Measurements from ENCODE around the gene ERBB4.
A peak's percentile ranks its signal among the peaks of the same experiment; 100 is the strongest.

The ERBB4 gene

DNA sequence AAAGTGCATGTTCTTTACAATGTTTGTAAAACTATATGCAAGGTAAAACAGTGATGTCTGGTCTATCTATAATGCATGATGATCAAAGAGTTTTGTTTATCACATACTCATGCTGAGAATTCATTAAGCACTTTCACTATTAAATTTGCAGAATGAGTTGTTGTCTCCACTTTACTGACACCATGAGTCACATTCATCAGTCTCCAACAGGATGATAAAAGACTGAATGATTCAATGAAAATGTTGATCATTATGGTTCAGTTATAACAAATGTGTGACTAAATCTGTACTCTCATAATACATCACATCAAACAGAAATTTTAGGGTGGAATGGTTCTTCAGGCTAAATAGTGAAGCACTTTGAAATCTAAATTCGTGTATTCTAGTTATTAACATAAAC is 129.0 kb downstream of the ERBB4 start:
- DNase-seq (ENCODE audit: low read depth in 1 of 2, low spot score in 1 of 2), result no peak
- in situ Hi-C loops (cut with HindIII; ENCODE audit: low pct_unique_long_range_greater_than_20kb, low sequenced_read_pairs), result no loop called here
- TF ChIP-seq JUND (IDR thresholded peaks at IDR 0.05; ENCODE audit: low read depth), result no peak

DNA sequence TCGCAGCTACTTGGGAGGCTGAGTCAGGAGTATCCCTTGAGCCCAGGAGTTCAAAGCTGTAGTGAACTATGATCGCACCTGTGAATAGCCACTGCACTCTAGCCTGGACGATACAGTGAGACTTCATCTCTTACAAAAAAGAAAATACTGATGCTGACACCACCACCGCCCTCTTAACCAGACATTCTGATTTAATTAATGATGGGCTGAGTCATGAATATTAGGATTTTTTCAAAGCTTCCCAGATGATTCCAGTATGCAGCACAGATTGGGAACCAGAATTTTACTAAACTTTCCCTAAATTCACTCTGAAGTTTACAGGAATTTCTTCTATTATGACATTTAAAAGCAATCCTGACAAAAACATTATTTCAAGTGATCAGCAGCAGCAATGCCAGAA is 130.1 kb downstream of the ERBB4 start:
- no peak for TF ChIP-seq JUND (IDR thresholded peaks at IDR 0.05; ENCODE audit: low read depth)
- no peak for DNase-seq (ENCODE audit: low read depth in 1 of 2, low spot score in 1 of 2)
- in situ Hi-C loops (cut with HindIII; ENCODE audit: low pct_unique_long_range_greater_than_20kb, low sequenced_read_pairs), result no loop called here

DNA sequence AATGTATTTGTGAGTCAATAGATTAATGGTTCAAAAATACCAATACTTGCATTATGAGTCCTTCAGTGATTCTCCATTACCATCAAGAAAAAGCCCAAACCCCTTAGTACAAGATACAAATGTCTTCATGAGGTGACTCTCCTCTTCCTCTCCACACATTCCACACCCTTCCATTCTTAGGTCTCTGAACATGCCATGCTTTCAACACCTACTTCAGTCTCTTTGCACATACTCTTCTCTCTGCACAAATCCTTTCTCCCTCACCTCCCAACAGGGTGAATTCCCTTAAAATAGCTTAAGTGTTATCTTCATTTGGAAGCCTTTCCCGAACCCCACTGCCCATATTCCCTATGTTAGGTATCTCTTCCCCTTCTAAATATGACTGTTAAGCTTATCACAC is 131.9 kb downstream of the ERBB4 start:
- DNase-seq (ENCODE audit: low read depth in 1 of 2, low spot score in 1 of 2), result no peak
- in situ Hi-C loops (cut with HindIII; ENCODE audit: low pct_unique_long_range_greater_than_20kb, low sequenced_read_pairs), result no loop called here
- TF ChIP-seq JUND (IDR thresholded peaks at IDR 0.05; ENCODE audit: low read depth), result no peak

DNA sequence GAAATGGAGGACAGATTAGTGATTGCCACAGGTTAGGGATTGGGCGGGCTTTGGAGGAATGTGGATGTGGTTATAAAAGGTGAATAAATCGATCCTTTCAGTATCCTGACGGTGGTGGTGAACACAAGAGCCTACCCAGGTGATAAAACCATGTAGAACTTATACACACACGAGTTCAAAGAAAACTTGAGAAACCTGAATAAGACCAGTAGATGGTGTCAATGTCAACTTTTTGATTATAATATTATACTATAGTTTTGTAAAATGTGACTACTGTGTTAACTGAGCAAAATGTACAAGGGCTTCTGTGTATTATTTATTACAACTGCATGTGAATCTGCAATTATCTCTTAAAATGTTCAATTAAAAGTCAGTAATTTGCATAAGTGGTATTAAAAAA is 136.3 kb downstream of the ERBB4 start:
- TF ChIP-seq JUND (IDR thresholded peaks at IDR 0.05; ENCODE audit: low read depth), result no peak
- DNase-seq (ENCODE audit: low read depth in 1 of 2, low spot score in 1 of 2), result peak in 1 of 2 experiments; percentile 6
- in situ Hi-C loops (cut with HindIII; ENCODE audit: low pct_unique_long_range_greater_than_20kb, low sequenced_read_pairs), result no loop called here

DNA sequence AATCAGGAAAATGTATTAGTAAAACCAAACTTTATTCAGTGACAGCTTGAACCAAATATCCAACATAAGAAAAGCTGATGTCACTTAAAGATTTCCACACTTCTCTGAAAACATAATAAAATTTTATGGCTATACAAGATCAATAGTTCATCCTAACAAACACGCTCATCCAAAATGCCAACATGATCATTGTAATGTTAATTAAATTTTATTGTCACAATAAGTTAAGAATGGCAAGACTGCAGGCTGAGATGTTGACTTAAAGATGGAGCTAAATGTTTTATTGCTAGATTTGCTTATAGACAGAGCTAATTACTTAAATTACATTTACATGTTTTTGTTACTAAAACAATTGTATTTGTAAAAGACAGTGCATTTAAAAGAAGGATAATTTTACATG is 140.3 kb downstream of the ERBB4 start:
- no peak for TF ChIP-seq JUND (IDR thresholded peaks at IDR 0.05; ENCODE audit: low read depth)
- DNase-seq (ENCODE audit: low read depth in 1 of 2, low spot score in 1 of 2), result no peak
- in situ Hi-C loops (cut with HindIII; ENCODE audit: low pct_unique_long_range_greater_than_20kb, low sequenced_read_pairs), result no loop called here

DNA sequence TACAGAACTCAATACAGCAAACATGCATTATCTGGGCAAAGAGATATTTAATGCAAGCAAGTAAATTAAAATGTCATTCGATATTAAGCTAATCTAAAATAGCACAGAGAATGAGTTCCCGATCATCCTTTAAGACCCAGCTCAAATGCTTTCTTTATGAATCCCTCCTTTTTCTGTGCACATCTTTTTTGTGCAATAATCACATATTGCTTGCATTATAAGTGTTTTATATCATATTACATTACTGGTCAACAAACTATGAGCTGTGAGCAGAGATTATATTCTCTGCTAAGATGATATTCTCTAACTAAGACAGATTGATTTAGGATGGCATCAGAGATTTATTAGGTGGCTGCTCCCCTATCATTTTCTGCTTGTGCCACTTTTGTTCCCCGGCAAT is 146.1 kb downstream of the ERBB4 start:
- TF ChIP-seq JUND (IDR thresholded peaks at IDR 0.05; ENCODE audit: low read depth), result no peak
- DNase-seq (ENCODE audit: low read depth in 1 of 2, low spot score in 1 of 2), result no peak
- in situ Hi-C loops (cut with HindIII; ENCODE audit: low pct_unique_long_range_greater_than_20kb, low sequenced_read_pairs), result no loop called here

DNA sequence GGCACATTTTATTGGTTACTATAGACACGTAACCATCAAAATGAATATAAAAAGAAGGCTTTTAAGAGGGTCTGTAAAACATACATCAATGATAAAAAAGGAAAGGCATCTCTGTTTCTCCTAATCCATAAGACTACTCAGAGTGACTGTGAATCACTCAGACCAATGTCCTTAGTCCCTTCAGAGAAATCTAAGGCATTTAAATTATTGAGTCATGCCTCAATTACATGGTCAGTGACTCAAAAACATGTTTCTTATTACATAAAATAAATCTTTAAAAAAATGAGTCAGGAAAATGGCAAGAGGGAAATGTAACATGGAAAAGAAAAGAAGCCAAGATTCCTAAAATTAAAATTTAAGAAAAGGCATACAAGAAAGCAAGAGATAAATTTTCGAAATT is 146.6 kb downstream of the ERBB4 start:
- in situ Hi-C loops (cut with HindIII; ENCODE audit: low pct_unique_long_range_greater_than_20kb, low sequenced_read_pairs), result no loop called here
- DNase-seq (ENCODE audit: low read depth in 1 of 2, low spot score in 1 of 2), result no peak
- no peak for TF ChIP-seq JUND (IDR thresholded peaks at IDR 0.05; ENCODE audit: low read depth)

DNA sequence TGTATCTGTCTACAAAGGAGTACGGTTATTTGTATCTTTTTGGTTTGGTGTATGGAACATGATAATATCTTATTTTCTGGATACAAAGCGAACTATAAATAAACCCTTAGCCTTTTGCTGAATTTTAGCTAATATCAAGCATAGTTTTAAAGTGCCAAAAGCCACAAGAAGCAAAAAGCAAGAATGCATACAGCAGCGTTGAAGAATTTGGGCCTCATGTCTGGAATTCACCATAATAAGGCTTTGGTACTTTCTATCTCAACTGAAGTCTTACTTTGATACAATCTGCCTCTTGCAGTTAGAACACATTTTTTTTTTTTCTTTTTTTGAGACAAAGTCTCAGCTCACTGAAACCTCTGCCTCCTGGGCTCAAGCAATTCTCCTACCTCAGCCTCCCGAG is 151.5 kb downstream of the ERBB4 start:
- in situ Hi-C loops (cut with HindIII; ENCODE audit: low pct_unique_long_range_greater_than_20kb, low sequenced_read_pairs), result no loop called here
- TF ChIP-seq JUND (IDR thresholded peaks at IDR 0.05; ENCODE audit: low read depth), result no peak
- DNase-seq (ENCODE audit: low read depth in 1 of 2, low spot score in 1 of 2), result no peak

DNA sequence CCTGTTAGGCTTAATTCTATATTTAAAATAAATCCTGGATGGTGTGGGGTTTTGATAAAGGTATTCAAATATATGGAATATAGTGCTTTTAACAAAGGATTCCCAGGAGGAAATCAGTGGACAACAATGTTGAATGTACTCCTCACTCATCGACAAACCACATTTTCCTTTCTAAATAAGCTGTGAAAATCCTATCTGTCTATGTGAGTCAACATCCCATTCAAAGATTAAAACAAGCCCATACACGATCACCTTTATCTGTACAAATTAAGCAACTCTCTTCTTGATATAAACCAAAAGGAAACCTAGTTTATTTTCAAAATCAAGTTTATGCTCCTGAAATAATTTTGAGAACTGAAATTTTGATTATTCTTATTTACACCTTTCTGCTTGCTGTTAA is 153.4 kb downstream of the ERBB4 start:
- no peak for DNase-seq (ENCODE audit: low read depth in 1 of 2, low spot score in 1 of 2)
- TF ChIP-seq JUND (IDR thresholded peaks at IDR 0.05; ENCODE audit: low read depth), result no peak
- in situ Hi-C loops (cut with HindIII; ENCODE audit: low pct_unique_long_range_greater_than_20kb, low sequenced_read_pairs), result no loop called here

DNA sequence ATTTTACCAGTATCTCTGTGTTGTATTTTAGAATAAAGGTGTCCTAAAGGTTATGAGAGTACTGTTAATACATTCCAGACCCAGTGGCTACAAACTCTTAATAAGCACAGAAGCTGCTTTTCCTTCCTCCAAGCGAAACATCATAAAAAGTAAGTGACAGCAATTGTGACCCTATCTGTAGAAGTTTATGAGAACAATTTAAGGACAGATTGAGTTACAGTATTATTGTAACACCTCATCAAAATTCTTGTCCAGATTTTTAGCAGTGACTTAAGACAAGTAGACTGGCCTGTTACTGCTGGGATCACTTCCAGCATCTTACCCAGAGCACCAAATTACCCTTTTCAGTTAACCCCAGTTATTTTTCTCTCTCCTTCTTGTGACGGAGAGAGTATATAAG is 154.6 kb downstream of the ERBB4 start:
- no peak for TF ChIP-seq JUND (IDR thresholded peaks at IDR 0.05; ENCODE audit: low read depth)
- in situ Hi-C loops (cut with HindIII; ENCODE audit: low pct_unique_long_range_greater_than_20kb, low sequenced_read_pairs), result no loop called here
- DNase-seq (ENCODE audit: low read depth in 1 of 2, low spot score in 1 of 2), result no peak

DNA sequence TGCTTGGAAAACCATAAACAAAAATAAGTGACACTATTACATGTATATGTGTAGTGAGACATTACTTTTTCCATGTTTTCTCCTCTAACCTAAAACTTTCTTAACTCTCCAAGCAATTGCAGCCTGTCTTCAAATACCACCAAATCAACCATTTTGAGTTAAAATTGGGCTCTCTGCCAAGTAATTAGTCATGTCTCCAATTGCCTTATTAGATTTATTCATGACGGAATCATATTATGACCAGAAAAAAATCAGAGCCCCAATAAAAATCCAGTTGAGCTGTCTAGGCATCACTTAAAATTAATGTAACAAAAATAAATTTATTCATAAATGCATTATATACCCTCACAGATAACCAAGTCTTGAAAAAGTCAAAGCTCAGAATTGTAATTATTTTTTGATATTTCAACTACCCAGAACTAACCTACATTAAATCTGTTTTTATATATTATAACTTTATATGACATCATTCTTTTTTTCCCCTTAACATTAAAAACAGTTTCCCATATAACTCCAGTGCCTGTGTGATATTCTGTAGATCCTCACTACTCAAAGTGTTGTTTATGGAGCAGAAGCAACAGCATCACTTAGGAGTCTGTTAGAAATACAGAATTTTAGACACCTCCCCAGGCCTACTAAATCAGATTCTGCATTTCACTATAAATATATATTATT is 157.0 kb downstream of the ERBB4 start:
- no peak for TF ChIP-seq JUND (IDR thresholded peaks at IDR 0.05; ENCODE audit: low read depth)
- DNase-seq (ENCODE audit: low read depth in 1 of 2, low spot score in 1 of 2), result no peak

DNA sequence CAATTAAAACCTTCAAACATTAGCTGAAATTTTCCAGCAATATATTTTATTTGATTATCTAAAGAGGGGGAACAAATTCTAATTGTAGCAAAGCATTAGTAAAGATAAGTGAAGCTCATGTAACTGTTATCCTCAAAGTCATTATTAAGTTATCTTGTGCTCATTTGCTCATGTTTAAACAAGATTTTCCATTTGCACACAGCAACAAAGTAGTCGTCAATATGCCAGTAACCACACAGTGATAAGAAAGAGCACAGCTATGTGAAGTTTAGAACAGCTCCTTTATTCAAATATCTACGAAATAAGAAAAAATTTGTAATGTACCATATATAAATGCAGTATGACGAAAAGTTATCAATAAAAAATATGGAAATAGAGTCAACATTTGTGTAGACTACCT is 159.5 kb downstream of the ERBB4 start:
- DNase-seq (ENCODE audit: low read depth in 1 of 2, low spot score in 1 of 2), result no peak
- in situ Hi-C loops (cut with HindIII; ENCODE audit: low pct_unique_long_range_greater_than_20kb, low sequenced_read_pairs), result no loop called here

More for the DNA sequence above, 157.0 kb downstream of the ERBB4 start:
- in situ Hi-C loops (cut with HindIII; ENCODE audit: low pct_unique_long_range_greater_than_20kb, low sequenced_read_pairs), result no loop called here

DNA sequence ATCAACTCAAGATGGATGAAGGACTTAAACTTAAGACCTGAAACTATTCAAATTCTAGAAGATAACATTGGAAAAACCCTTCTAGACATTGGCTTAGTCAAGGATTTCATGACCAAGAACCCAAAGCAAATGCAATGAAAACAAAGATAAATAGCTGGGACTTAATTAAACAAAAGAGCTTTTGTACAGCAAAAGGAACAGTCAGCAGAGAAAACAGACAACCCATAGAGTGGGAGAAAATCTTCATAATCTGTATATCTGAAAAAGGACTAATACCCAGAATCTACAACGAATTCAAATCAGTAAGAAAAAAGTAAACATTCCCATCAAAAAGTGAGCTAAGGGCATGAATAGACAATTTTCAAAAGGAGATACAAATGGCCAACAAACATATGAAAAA is 171.2 kb downstream of the ERBB4 start:
- DNase-seq (ENCODE audit: low read depth in 1 of 2, low spot score in 1 of 2), result no peak
- in situ Hi-C loops (cut with HindIII; ENCODE audit: low pct_unique_long_range_greater_than_20kb, low sequenced_read_pairs), result no loop called here
- TF ChIP-seq JUND (IDR thresholded peaks at IDR 0.05; ENCODE audit: low read depth), result no peak

More for the DNA sequence above, 159.5 kb downstream of the ERBB4 start:
- TF ChIP-seq JUND (IDR thresholded peaks at IDR 0.05; ENCODE audit: low read depth), result no peak
